Mesothelial cell of epicardium (in vitro differentiated cells): ENCODE data around the gene MUCL3. TPM values are rescaled to one million over a fixed set of nuclear protein-coding genes. Genes with fewer than 3 reads are reported as not detected.

Experiments used
- DNase-seq, 2 experiments: peaks; one replicate each; pipeline ENCODE4 v3.0.0; 2021; ENCODE audit warnings: low spot score in 2 of 2; ENCODE audit not compliant: unreplicated experiment in 2 of 2
- H3K27ac Mint-ChIP-seq: 2 replicates; pipeline ENCODE4 v1.8.0; 2021; ENCODE audit warnings: mixed read lengths
- H3K27me3 Mint-ChIP-seq: 2 replicates; pipeline ENCODE4 v1.8.0; 2021; ENCODE audit warnings: low read depth, mixed read lengths
- H3K36me3 Mint-ChIP-seq: 2 replicates; pipeline ENCODE4 v1.8.0; 2021; ENCODE audit warnings: mixed read lengths
- H3K4me1 Mint-ChIP-seq: 2 replicates; pipeline ENCODE4 v1.8.0; 2021; ENCODE audit warnings: mixed read lengths
- H3K4me3 Mint-ChIP-seq: 2 replicates; pipeline ENCODE4 v1.8.0; 2021; ENCODE audit warnings: mild to moderate bottlenecking, moderate library complexity, mixed read lengths
- H3K9me3 Mint-ChIP-seq: 2 replicates; pipeline ENCODE4 v1.8.0; 2021; ENCODE audit warnings: mixed read lengths
- total RNA-seq: library from RNA; stranded (reverse); gene quantifications from 3 replicates; pipeline ENCODE4 v1.2.1, GENCODE V29; 2021
- TF ChIP-seq, protein P1 (sequence below): fragments of 200-600 bp; sonication (generic); IDR thresholded peaks from one replicate; pipeline ENCODE4 v1.5.0; 2021; ENCODE audit warnings: antibody characterized with exemption; ENCODE audit not compliant: unreplicated experiment

The MUCL3 gene
- total RNA-seq, 1 donor from 2014 or later, result not detected

DNA sequence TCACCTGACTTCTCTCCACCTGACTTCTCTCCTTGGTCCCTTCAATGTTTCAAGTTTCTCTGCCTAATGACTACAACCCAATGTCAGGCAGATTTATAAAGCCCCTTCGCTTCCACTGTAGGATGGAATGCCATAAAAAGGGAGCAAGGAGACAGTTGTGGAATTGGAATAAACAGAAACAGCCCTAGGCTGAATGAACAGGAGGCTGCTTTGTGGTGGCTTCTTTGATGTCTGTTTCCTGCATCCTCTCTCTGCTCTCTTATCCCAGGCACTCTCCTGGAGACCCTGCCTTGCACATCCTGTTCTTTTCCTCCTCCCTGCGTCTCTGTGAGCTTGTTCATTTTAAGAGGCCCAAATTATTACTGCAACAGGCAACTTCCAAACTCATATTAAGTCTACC lies 16.9 kb downstream of the MUCL3 start:
- TF ChIP-seq, protein P1, sequence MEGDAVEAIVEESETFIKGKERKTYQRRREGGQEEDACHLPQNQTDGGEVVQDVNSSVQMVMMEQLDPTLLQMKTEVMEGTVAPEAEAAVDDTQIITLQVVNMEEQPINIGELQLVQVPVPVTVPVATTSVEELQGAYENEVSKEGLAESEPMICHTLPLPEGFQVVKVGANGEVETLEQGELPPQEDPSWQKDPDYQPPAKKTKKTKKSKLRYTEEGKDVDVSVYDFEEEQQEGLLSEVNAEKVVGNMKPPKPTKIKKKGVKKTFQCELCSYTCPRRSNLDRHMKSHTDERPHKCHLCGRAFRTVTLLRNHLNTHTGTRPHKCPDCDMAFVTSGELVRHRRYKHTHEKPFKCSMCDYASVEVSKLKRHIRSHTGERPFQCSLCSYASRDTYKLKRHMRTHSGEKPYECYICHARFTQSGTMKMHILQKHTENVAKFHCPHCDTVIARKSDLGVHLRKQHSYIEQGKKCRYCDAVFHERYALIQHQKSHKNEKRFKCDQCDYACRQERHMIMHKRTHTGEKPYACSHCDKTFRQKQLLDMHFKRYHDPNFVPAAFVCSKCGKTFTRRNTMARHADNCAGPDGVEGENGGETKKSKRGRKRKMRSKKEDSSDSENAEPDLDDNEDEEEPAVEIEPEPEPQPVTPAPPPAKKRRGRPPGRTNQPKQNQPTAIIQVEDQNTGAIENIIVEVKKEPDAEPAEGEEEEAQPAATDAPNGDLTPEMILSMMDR, result no peak
- Mint-ChIP-seq H3K4me3 (no peak overlapping the region), H3K27ac (no peak overlapping the region), H3K27me3 (peaks cover 64% of the 10 kb centered on the region), H3K4me1 (peaks cover 12% of the 10 kb centered on the region), H3K9me3 (no peaks in the 10 kb centered on the region), H3K36me3 (no peaks in the 10 kb centered on the region)
- no peak for DNase-seq

DNA sequence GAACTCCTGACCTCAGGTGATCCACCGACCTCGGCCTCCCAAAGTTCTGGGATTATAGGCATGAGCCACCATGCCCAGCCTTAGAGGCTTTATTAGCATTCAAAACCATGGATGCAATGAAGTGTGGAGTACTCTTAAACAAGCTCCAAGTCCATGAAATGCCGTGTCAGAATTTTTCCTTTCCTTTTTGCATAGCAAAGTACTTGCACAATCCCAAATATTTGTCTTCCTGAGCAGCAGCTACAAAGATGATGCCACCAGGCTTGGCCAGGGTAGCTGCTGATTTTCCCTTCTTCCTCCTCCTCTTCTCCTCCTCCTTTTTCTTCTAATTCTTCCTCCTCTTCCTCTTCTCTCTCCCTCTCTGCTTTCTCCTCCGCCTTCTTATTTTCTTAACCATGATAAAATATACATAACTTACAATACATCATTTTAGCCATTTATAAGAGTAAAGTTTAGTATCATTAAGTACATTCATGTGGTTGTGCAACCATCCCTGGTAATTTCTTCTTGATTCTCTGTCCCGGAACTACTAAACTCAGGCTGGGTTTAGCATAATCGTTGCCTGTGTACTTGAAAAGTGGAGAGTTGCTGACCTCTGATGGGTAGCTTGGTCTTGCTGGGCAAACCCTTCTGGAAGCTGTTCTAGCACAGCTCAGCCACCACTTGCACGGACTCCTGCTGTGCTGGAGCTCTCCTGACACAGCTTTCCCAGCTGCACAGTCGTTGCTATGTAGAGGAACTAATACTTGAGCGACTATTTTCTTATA lies 20.3 kb downstream of the MUCL3 start:
- Mint-ChIP-seq H3K27ac (no peak overlapping the region), H3K4me1 (peaks cover 5% of the 10 kb centered on the region), H3K36me3 (no peaks in the 10 kb centered on the region), H3K27me3 (peaks cover 49% of the 10 kb centered on the region), H3K4me3 (no peak overlapping the region), H3K9me3 (no peaks in the 10 kb centered on the region)
- TF ChIP-seq, protein P1, result no peak
- no peak for DNase-seq

DNA sequence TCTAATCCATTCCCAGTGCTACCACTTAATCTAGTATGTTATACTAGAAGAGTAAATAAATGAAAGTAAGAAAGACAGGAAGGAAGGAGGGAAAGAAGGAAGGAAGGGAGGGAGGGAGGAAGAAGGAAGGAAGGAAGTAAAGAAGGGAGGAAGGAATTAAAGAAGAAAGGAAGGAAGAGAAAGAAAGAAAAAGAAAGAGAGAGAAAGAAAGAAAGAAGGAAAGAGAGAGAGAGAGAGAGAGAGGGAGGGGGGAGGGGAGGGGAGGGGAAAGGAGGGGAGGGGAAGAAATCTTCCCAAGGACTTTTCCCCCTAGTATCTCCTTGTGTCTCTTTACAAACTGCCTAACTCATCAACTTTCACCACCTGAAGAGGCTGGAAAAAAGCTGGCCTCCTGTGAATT lies 21.9 kb downstream of the MUCL3 start:
- H3K9me3 Mint-ChIP-seq, result no peaks in the 10 kb centered on the region
- TF ChIP-seq, protein P1, result no peak
- H3K4me1 Mint-ChIP-seq, result peaks cover 2% of the 10 kb centered on the region
- no peak overlapping the region for H3K27ac Mint-ChIP-seq
- H3K4me3 Mint-ChIP-seq, result no peak overlapping the region
- peaks cover 39% of the 10 kb centered on the region for H3K27me3 Mint-ChIP-seq
- DNase-seq, result no peak
- no peaks in the 10 kb centered on the region for H3K36me3 Mint-ChIP-seq

DNA sequence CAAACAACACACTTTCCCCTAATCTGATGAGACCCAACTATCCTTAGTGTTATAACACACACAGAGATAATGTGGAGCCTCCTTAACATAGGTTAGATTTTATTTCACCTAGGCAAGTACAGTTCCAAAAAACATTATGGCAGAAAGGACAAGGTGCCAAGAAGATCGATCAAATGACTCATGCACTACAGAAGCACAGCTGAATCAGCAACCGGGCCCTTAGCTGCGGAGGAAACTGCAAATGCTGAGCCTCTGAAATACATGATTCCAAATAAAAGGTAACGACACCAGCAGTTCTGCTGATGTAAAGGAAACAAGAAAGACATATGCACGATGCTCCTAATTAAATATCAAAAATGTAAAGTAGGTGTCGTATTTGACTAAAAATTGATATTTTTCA lies 22.9 kb downstream of the MUCL3 start:
- DNase-seq, result no peak
- Mint-ChIP-seq H3K9me3 (no peaks in the 10 kb centered on the region), H3K27me3 (peaks cover 32% of the 10 kb centered on the region), H3K4me1 (no peaks in the 10 kb centered on the region), H3K4me3 (no peak overlapping the region), H3K36me3 (no peaks in the 10 kb centered on the region), H3K27ac (no peak overlapping the region)
- TF ChIP-seq, protein P1, result no peak

DNA sequence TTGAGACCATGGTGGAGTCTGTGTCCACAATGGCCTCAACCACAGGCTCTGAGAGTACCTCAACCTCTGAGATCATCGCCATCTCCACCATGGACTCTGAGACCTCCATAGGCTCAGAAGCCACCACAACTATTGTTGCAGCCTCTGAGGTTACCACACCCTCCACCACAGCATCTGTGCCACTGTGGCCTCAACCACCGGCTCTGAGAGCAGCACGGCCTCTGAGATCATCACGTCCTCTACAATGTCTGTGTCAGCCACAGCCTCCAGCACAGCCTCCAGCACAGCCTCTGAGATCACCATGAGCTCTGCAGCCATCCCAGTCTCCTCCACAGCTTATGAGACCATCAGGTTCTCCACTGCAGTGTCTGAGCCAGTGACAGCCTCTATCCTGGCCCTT lies 23.3 kb downstream of the MUCL3 start:
- Mint-ChIP-seq H3K27ac (no peak overlapping the region), H3K27me3 (peaks cover 31% of the 10 kb centered on the region), H3K9me3 (no peaks in the 10 kb centered on the region), H3K4me1 (no peaks in the 10 kb centered on the region), H3K4me3 (no peak overlapping the region), H3K36me3 (no peaks in the 10 kb centered on the region)
- no peak for DNase-seq
- TF ChIP-seq, protein P1, result no peak

DNA sequence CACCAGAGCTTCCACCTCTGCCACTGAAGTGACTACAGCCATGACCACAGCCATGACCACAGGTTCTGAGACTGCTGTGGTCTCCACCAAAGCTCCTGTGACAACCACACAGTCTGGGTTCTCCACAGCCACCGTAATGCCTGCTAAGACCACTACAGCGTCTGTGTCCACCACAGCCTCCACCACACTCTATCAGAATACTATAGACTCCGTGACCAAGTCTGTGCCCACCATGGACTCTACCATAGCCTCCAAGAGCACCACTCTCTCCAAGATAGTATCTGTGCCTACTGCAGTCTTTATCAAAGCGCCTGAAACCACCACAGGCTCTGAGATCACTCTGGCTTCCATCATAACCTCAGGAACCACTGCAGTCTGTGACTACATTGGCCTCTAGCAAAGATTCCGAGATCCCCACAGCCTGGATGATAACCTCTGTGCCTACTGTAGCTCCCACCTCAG lies 24.4 kb downstream of the MUCL3 start:
- Mint-ChIP-seq H3K4me1 (no peaks in the 10 kb centered on the region), H3K4me3 (no peak overlapping the region), H3K36me3 (no peaks in the 10 kb centered on the region), H3K9me3 (no peaks in the 10 kb centered on the region), H3K27ac (no peak overlapping the region), H3K27me3 (peaks cover 31% of the 10 kb centered on the region)
- DNase-seq, result no peak
- TF ChIP-seq, protein P1, result no peak
